Left ventricle myocardium inferior (tissue), 1 donor: ENCODE measurements around the gene DDX23. TPM values are rescaled to one million over a fixed set of nuclear protein-coding genes. Genes with fewer than 3 reads are reported as not detected.

Source experiments
- DNase-seq: peaks from one replicate; pipeline ENCODE4 v3.0.0-alpha.2; 2020
- H3K27ac ChIP-seq: fragments of 200-600 bp; replicated peaks from 2 replicates; pipeline ENCODE4 v1.8.0; 2021
- H3K27me3 ChIP-seq: fragments of 200-600 bp; 2 replicates; pipeline ENCODE4 v1.8.0; 2021; ENCODE audit warnings: low read depth
- H3K36me3 ChIP-seq: fragments of 200-600 bp; 2 replicates; pipeline ENCODE4 v1.8.0; 2021
- H3K4me1 ChIP-seq: fragments of 200-600 bp; 2 replicates; pipeline ENCODE4 v1.8.0; 2021
- H3K4me3 ChIP-seq: fragments of 200-600 bp; 2 replicates; pipeline ENCODE4 v1.8.0; 2021; ENCODE audit warnings: mild to moderate bottlenecking, moderate library complexity
- H3K9me3 ChIP-seq: fragments of 200-600 bp; replicated peaks from 2 replicates; pipeline ENCODE4 v1.8.0; 2021
- CTCF ChIP-seq: fragments of 200-600 bp; IDR thresholded peaks from 2 replicates; pipeline ENCODE4 v1.8.0; 2021; ENCODE audit warnings: antibody characterized with exemption, mild to moderate bottlenecking, borderline replicate concordance
- intact Hi-C: fragments of 100-400 bp; cut with micrococcal nuclease; formaldehyde crosslinking; loops from one replicate; pipeline ENCODE4 v1.11.0; 2022
- total RNA-seq: library from RNA; stranded (reverse); fragmentation: NEBNext Ultra II Directional; extraction: Animal tissue kit (Norgen Biotek cat#: 25700); gene quantifications from one replicate; pipeline ENCODE4 v1.2.1, GENCODE V29; 2021
- donor health status: DM: no; HTN: yes; CAD: no; lungs with severe emphysema.

DDX23 gene
- total RNA-seq, 1 donor from 2014 or later, result 36.6 TPM

GRCh38 chr12:48819986-48820725 lies 31.8 kb downstream of the DDX23 start:
- no peak overlapping the region for H3K4me3 ChIP-seq
- DNase-seq, result no peak
- no peaks in the 10 kb centered on the region for H3K9me3 ChIP-seq
- no peak overlapping the region for H3K27ac ChIP-seq
- H3K27me3 ChIP-seq, result no peaks in the 10 kb centered on the region
- peaks cover 35% of the 10 kb centered on the region for H3K4me1 ChIP-seq
- TF ChIP-seq CTCF, result no peak
- intact Hi-C loops, result no loop called here
- no peaks in the 10 kb centered on the region for H3K36me3 ChIP-seq

- no peaks in the 10 kb centered on the region for H3K36me3 ChIP-seq
- peak overlapping the region; percentile 53 for H3K27ac ChIP-seq
- peak; percentile 33 for TF ChIP-seq CTCF
- H3K27me3 ChIP-seq, result no peaks in the 10 kb centered on the region
- intact Hi-C loops, result no loop called here
- peak overlapping the region; percentile 84 for H3K4me3 ChIP-seq
- DNase-seq, result no peak
- H3K4me1 ChIP-seq, result peaks cover 47% of the 10 kb centered on the region
- no peaks in the 10 kb centered on the region for H3K9me3 ChIP-seq
Measured at GRCh38 chr12:48818831-48819590, 33.0 kb downstream of the DDX23 start.

GRCh38 chr12:48817873-48818830 lies 33.8 kb downstream of the DDX23 start, which contains the start of gene CACNB3:
CACNB3 (plus strand) TSS chr12:48818496; CDS start chr12:48818930, 434 bp downstream.
- Histone ChIP-seq H3K27ac (peak within 1 kb of the TSS; percentile 53), H3K9me3 (no peaks in the 10 kb centered on the region), H3K4me3 (peak within 1 kb of the TSS; percentile 84), H3K4me1 (peaks cover 51% of the 10 kb centered on the region), H3K36me3 (no peaks in the 10 kb centered on the region), H3K27me3 (no peaks in the 10 kb centered on the region)
- no peak for TF ChIP-seq CTCF
- intact Hi-C loops, result no loop called here
- peak; percentile 78 for DNase-seq

- intact Hi-C loops, result no loop called here
- Histone ChIP-seq H3K4me3 (peak overlapping the region; percentile 95), H3K36me3 (no peaks in the 10 kb centered on the region), H3K4me1 (peaks cover 51% of the 10 kb centered on the region), H3K27me3 (no peaks in the 10 kb centered on the region), H3K27ac (no peak overlapping the region), H3K9me3 (no peaks in the 10 kb centered on the region)
- DNase-seq, result no peak
- TF ChIP-seq CTCF, result no peak
Measured at GRCh38 chr12:48816143-48816854, 35.7 kb downstream of the DDX23 start.
